ENCODE data around the gene SYT2. TPM values are rescaled to one million over a fixed set of nuclear protein-coding genes. Genes with fewer than 3 reads are reported as not detected.

SYT2 gene
- total and polyA plus RNA-seq, 9 of the 15 experiments (the other 6 are each of a cell fraction or from before 2014, with no cell fraction given) = not detected

DNA sequence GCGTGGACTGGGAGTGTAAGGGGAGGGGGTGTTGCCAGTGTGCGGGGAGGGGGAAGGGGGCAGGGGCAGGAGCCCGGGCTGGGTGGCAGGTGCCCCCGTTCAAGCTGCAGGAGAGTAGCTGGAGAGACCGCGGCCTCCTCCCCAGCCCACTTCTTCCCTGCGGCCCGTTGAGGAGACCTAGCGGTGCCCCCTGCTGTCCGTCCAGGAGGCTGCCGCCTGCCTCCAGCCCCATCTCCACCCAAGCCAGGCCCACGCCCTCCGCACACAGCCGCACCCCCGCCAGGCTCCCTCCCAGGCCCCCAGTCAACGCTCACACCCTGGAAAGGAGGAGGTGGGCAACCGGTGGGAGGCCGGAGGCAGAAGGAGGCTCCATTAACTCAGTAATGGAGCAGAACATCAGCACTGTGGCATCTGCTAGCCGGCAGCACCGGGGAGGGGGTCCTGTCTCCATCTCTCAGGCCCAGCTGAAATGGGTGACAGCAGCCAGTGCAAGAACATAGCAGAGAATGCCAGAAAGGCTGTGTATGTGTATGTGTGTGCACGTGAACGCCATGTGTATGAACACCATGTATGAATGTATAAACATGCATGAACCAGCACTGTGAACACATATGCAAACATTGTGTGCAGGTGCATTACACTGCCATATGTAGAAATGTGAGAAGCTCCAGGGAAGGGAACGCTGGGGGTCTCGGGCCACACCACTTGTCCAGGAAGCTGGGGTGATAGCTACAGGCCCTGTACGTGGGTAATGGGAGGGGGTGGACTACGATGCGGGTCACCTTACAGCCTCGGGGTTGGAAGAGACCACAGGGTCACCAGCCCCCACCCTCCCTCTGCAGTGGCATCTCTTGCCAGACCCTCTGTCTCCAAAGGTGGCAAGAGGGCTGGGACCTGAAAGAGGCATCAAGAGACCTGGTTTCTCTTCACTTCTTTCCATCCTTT lies 84.6 kb downstream of the SYT2 start (continued):
- 0 out of 4 replicates have a peak, but pooled peaks of 1 of the 2 experiments have one; percentile 32 for TF ChIP-seq TEAD1 (CRISPR knock-in tag; IDR thresholded peaks at IDR 0.05)
- TF ChIP-seq RAD21 (CRISPR knock-in tag; conservative IDR thresholded peaks at IDR 0.05 in 1 of 2, IDR thresholded peaks at IDR 0.05 in 1 of 2) = peak; percentile 63 to 79
- TF ChIP-seq, protein P1, sequence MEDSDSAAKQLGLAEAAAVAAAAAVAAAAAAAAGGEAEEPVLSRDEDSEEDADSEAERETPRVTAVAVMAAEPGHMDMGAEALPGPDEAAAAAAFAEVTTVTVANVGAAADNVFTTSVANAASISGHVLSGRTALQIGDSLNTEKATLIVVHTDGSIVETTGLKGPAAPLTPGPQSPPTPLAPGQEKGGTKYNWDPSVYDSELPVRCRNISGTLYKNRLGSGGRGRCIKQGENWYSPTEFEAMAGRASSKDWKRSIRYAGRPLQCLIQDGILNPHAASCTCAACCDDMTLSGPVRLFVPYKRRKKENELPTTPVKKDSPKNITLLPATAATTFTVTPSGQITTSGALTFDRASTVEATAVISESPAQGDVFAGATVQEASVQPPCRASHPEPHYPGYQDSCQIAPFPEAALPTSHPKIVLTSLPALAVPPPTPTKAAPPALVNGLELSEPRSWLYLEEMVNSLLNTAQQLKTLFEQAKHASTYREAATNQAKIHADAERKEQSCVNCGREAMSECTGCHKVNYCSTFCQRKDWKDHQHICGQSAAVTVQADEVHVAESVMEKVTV (CRISPR knock-in tag; IDR thresholded peaks at IDR 0.05) = peak; percentile 61; the same call in 1 of the 2 replicates
- peak; percentile 50 for TF ChIP-seq EGR1 (conservative IDR thresholded peaks at IDR 0.05)
- peak; percentile 80; the same call in 1 of the 2 replicates for TF ChIP-seq RB1 (IDR thresholded peaks at IDR 0.05; ENCODE audit: low read depth)
- TF ChIP-seq, protein P2, sequence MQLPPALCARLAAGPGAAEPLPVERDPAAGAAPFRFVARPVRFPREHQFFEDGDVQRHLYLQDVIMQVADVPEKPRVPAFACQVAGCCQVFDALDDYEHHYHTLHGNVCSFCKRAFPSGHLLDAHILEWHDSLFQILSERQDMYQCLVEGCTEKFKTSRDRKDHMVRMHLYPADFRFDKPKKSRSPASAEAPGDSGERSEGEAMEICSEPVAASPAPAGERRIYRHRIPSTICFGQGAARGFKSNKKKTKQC (CRISPR knock-in tag; IDR thresholded peaks at IDR 0.05) = peak; percentile 26; the same call in 1 of the 2 replicates
- TF ChIP-seq STAG1 (CRISPR knock-in tag; IDR thresholded peaks at IDR 0.05; ENCODE audit: borderline replicate concordance) = peak; percentile 85
- TF ChIP-seq MAZ (CRISPR knock-in tag; conservative IDR thresholded peaks at IDR 0.05 in 1 of 2, IDR thresholded peaks at IDR 0.05 in 1 of 2) = peak; percentile 23 to 81; a peak in 3 of 4 replicates
- TF ChIP-seq, protein P3, sequence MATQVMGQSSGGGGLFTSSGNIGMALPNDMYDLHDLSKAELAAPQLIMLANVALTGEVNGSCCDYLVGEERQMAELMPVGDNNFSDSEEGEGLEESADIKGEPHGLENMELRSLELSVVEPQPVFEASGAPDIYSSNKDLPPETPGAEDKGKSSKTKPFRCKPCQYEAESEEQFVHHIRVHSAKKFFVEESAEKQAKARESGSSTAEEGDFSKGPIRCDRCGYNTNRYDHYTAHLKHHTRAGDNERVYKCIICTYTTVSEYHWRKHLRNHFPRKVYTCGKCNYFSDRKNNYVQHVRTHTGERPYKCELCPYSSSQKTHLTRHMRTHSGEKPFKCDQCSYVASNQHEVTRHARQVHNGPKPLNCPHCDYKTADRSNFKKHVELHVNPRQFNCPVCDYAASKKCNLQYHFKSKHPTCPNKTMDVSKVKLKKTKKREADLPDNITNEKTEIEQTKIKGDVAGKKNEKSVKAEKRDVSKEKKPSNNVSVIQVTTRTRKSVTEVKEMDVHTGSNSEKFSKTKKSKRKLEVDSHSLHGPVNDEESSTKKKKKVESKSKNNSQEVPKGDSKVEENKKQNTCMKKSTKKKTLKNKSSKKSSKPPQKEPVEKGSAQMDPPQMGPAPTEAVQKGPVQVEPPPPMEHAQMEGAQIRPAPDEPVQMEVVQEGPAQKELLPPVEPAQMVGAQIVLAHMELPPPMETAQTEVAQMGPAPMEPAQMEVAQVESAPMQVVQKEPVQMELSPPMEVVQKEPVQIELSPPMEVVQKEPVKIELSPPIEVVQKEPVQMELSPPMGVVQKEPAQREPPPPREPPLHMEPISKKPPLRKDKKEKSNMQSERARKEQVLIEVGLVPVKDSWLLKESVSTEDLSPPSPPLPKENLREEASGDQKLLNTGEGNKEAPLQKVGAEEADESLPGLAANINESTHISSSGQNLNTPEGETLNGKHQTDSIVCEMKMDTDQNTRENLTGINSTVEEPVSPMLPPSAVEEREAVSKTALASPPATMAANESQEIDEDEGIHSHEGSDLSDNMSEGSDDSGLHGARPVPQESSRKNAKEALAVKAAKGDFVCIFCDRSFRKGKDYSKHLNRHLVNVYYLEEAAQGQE (IDR thresholded peaks at IDR 0.05; ENCODE audit: borderline replicate concordance) = peak; percentile 50; the same call in 1 of the 2 replicates
- TF ChIP-seq, protein P3 (CRISPR knock-in tag; IDR thresholded peaks at IDR 0.05; ENCODE audit: low read depth) = no peak
- TF ChIP-seq ZNF717 (CRISPR knock-in tag; IDR thresholded peaks at IDR 0.05) = no peak
- TF ChIP-seq, protein P4, sequence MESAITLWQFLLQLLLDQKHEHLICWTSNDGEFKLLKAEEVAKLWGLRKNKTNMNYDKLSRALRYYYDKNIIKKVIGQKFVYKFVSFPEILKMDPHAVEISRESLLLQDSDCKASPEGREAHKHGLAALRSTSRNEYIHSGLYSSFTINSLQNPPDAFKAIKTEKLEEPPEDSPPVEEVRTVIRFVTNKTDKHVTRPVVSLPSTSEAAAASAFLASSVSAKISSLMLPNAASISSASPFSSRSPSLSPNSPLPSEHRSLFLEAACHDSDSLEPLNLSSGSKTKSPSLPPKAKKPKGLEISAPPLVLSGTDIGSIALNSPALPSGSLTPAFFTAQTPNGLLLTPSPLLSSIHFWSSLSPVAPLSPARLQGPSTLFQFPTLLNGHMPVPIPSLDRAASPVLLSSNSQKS (CRISPR knock-in tag; IDR thresholded peaks at IDR 0.05) = no peak
- peak in 2 of 3 experiments; percentile 23 to 56 for TF ChIP-seq YY1 (IDR thresholded peaks at IDR 0.05; ENCODE audit: borderline replicate concordance in 1 of 3, control insufficient read depth in 1 of 3, extremely low read depth in 1 of 3, insufficient read depth in 3 of 3, insufficient read length in 1 of 3, insufficient replicate concordance in 2 of 3, low read depth in 1 of 3, low read length in 2 of 3)
